NOMO-1 treated with DMSO at 0.1 percent for 48 hours (cell line): Measurements from ENCODE around the gene CDH18.

Experiments used
- DNase-seq: peaks from one replicate; lab custom pipeline; 2025; ENCODE audit not compliant: unreplicated experiment; lab: John Stamatoyannopoulos, UW

The CDH18 gene

GRCh38 chr5:19492861-19493260, 495.1 kb downstream of the CDH18 start:
- no peak for DNase-seq

- no peak for DNase-seq
These were observed 499.2 kb downstream of the CDH18 start for GRCh38 chr5:19488786-19489185.

- no peak for DNase-seq
These were observed 500.5 kb downstream of the CDH18 start for GRCh38 chr5:19487480-19487879.

GRCh38 chr5:19479562-19479961, 508.4 kb downstream of the CDH18 start:
- DNase-seq: no peak

GRCh38 chr5:19462019-19462418, 526.0 kb downstream of the CDH18 start:
- no peak for DNase-seq

- DNase-seq: no peak
These were observed 563.5 kb downstream of the CDH18 start for GRCh38 chr5:19424506-19424905.
